ENCODE data around the gene LYST. TPM values are rescaled to one million over a fixed set of nuclear protein-coding genes. Genes with fewer than 3 reads are reported as not detected.

LYST gene
- polyA plus RNA-seq, 1 experiment: 6.5 TPM

DNA sequence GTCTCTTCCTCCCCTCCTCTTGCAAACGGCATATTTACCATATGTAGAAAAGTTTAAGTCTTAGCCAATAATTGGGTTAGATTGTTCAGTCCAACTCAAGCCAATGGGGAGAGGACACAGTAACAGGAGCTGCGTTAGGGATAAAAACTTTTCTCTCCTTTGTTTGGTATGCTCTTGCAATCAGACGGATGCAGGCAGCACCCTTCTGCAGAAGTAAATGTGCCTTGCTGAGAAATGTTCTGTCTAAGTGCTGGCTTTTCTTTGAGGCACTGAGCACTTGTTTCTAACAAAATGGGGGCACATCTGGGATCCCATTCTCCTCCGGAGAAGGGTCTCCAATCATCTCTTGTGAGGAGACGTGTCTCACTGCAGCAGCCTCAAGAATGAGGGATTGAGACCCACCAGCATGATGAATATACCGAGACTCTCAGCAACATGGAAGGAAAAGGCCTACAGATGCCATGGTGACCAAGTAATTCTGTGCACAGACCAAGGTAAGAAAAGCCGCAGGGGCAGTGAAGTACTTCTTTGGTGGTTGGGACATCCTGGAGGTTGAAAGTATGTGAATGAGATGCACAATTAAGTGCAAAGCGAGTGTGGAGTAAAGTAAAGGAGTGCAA is 196.4 kb downstream of the LYST start:
- CTCF ChIA-PET: no interaction called here
- H3K9me3 ChIP-seq (ENCODE audit: control insufficient read depth, insufficient read depth, low read length): peaks cover 20% of the 10 kb centered on the region; the same call in 1 of the 2 replicates
- no peak overlapping the region for H3K4me3 ChIP-seq (ENCODE audit: low read depth, low read length)
- no peak for DNase-seq (ENCODE audit: low read depth, low spot score)
- POLR2A ChIA-PET: no interaction called here
- H3K27me3 ChIP-seq (ENCODE audit: control insufficient read depth, insufficient read depth, low read length): no peaks in the 10 kb centered on the region
- H3K27ac ChIP-seq (ENCODE audit: low read depth, low read length): no peak overlapping the region
- TF ChIP-seq, protein P1, sequence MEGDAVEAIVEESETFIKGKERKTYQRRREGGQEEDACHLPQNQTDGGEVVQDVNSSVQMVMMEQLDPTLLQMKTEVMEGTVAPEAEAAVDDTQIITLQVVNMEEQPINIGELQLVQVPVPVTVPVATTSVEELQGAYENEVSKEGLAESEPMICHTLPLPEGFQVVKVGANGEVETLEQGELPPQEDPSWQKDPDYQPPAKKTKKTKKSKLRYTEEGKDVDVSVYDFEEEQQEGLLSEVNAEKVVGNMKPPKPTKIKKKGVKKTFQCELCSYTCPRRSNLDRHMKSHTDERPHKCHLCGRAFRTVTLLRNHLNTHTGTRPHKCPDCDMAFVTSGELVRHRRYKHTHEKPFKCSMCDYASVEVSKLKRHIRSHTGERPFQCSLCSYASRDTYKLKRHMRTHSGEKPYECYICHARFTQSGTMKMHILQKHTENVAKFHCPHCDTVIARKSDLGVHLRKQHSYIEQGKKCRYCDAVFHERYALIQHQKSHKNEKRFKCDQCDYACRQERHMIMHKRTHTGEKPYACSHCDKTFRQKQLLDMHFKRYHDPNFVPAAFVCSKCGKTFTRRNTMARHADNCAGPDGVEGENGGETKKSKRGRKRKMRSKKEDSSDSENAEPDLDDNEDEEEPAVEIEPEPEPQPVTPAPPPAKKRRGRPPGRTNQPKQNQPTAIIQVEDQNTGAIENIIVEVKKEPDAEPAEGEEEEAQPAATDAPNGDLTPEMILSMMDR (IDR thresholded peaks at IDR 0.05; ENCODE audit: low read depth, low read length): no peak

DNA sequence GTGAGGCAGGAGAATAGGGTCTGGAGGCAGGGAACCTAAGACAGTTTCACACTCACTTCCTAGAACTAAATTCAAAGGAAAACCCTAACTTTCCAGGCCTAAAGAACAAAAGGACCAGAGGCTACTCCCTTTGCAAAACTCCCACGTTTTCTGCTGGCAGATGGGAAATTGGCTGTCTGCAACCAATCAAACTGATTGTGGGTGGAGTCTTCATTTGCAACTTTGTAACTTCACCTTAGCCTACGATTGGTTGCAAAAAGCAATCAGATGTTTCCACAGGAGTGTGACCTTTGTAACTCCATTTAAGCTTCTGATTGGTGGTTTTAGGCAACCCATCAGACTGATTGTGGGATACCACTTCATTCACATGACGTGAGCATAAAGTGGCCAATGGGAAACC is 197.4 kb downstream of the LYST start:
- CTCF ChIA-PET: no interaction called here
- POLR2A ChIA-PET: no interaction called here
- no peaks in the 10 kb centered on the region for H3K27me3 ChIP-seq (ENCODE audit: control insufficient read depth, insufficient read depth, low read length)
- H3K4me3 ChIP-seq (ENCODE audit: low read depth, low read length): no peak overlapping the region
- TF ChIP-seq, protein P1 (IDR thresholded peaks at IDR 0.05; ENCODE audit: low read depth, low read length): no peak
- peaks cover 17% of the 10 kb centered on the region; the same call in 1 of the 2 replicates for H3K9me3 ChIP-seq (ENCODE audit: control insufficient read depth, insufficient read depth, low read length)
- no peak overlapping the region for H3K27ac ChIP-seq (ENCODE audit: low read depth, low read length)
- no peak for DNase-seq (ENCODE audit: low read depth, low spot score)

DNA sequence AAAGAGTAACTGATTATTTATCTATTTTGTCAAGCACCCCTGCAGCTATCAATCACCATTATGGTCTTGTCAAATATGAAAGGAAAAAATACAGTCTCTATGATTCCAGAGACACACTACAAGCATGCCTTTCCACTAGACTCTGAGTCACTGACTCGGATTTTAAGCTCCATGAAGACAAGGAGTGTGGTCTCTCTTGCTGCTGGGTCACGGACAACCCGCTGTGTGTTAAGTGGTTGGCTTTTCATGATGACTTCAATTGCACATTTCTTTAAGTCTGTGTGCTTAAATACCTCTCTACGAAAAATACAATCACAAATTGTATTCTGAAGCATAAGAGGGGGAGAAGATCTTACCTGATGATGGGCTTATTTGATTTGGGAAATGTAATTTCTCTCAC is 203.1 kb downstream of the LYST start:
- H3K27ac ChIP-seq (ENCODE audit: low read depth, low read length): no peak overlapping the region
- TF ChIP-seq, protein P1 (IDR thresholded peaks at IDR 0.05; ENCODE audit: low read depth, low read length): no peak
- DNase-seq (ENCODE audit: low read depth, low spot score): no peak
- no peaks in the 10 kb centered on the region for H3K27me3 ChIP-seq (ENCODE audit: control insufficient read depth, insufficient read depth, low read length)
- CTCF ChIA-PET: no interaction called here
- H3K4me3 ChIP-seq (ENCODE audit: low read depth, low read length): no peak overlapping the region
- POLR2A ChIA-PET: no interaction called here
- no peaks in the 10 kb centered on the region for H3K9me3 ChIP-seq (ENCODE audit: control insufficient read depth, insufficient read depth, low read length)

DNA sequence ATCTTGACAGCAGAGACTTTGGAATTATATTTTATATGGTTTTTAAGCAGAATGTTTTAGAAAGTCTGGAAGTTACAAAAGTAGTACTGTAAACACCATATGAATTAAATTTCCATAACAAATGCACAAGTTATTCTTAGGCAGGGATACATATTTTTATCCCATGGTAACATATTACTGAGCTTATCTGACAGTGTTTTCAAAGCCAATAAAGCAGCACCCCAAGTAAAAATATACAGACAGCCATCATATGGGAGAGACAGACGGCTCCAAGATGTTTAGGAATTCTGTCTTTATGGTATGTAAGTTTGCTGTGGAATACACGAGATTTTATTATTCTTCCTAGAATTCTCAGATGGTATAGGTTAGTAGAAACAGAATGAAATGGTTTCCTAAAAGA is 205.1 kb downstream of the LYST start:
- Histone ChIP-seq H3K4me3 (ENCODE audit: low read depth, low read length) (no peak overlapping the region), H3K27me3 (ENCODE audit: control insufficient read depth, insufficient read depth, low read length) (no peaks in the 10 kb centered on the region), H3K9me3 (ENCODE audit: control insufficient read depth, insufficient read depth, low read length) (no peaks in the 10 kb centered on the region), H3K27ac (ENCODE audit: low read depth, low read length) (no peak overlapping the region)
- ChIA-PET CTCF (no interaction called here), POLR2A (no interaction called here)
- TF ChIP-seq, protein P1 (IDR thresholded peaks at IDR 0.05; ENCODE audit: low read depth, low read length): no peak
- DNase-seq (ENCODE audit: low read depth, low spot score): no peak

DNA sequence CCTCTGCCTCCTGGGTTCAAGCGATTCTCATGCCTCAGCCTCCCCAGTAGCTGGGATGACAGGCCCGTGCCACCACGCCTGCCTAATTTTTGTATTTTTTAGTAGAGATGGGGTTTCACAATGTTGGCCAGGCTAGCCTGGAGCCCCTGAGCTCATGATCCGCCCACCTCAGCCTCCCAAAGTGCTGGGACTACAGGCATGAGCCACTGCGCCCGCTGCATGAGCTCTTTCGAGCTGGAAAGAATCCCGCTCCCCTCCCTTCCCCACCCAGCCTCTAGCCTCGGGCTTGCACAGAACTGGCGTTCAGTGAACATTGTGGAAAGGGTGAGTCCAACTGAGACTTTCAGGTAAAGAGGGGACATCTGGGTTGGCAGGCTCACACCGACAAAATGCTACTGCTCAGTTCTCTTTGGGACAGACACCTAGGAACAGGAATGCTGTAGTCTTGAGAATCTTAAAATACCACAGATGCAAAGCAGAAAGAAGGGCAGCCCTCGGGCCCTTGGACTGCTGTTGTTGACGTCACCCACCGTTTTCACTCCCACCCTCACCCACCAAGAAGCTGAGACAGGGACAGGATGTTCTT is 207.4 kb downstream of the LYST start:
- Histone ChIP-seq H3K4me3 (ENCODE audit: low read depth, low read length) (no peak overlapping the region), H3K9me3 (ENCODE audit: control insufficient read depth, insufficient read depth, low read length) (no peaks in the 10 kb centered on the region), H3K27ac (ENCODE audit: low read depth, low read length) (no peak overlapping the region), H3K27me3 (ENCODE audit: control insufficient read depth, insufficient read depth, low read length) (peaks cover 6% of the 10 kb centered on the region)
- TF ChIP-seq, protein P1 (IDR thresholded peaks at IDR 0.05; ENCODE audit: low read depth, low read length): no peak
- POLR2A ChIA-PET: interaction anchor here (0.7 kb wide), 2 partner anchors 145 to 290 kb away, joined by 3 to 5 read pairs; no protein-coding TSS in a partner anchor
- CTCF ChIA-PET: interaction anchor here (0.6 to 0.9 kb wide), 3 partner anchors 51 to 191 kb away, joined by 3 to 7 read pairs (median 3); no protein-coding TSS in a partner anchor
- DNase-seq (ENCODE audit: low read depth, low spot score): no peak

Data from AG04450 (cell line).